GM23338 (cell line): Measurements from ENCODE around the gene GPC6. TPM values are rescaled to one million over a fixed set of nuclear protein-coding genes. Genes with fewer than 3 reads are reported as not detected.

Experiments
- ATAC-seq: fragments of 200-7000 bp; cut with Tn5 transposase; 3 replicates; pipeline ENCODE4 v1.9.1; 2020
- DNase-seq: peaks from one replicate; pipeline ENCODE4 v3.0.0-alpha.2; 2015; ENCODE audit warnings: low spot score
- H2AFZ ChIP-seq: fragments of 200-600 bp; sonication (generic); 2 replicates; pipeline ENCODE4 v1.8.0; 2016; ENCODE audit warnings: antibody characterized with exemption, mild to moderate bottlenecking, moderate library complexity
- H3F3A ChIP-seq: fragments of 200-600 bp; sonication (generic); replicated peaks from 2 replicates; pipeline ENCODE4 v1.8.0; 2017; ENCODE audit warnings: antibody characterized with exemption, mixed run types, low read depth
- H3K27ac ChIP-seq: fragments of 200-600 bp; sonication (generic); 2 replicates; pipeline ENCODE4 v1.6.1; 2016; ENCODE audit warnings: low read depth
- H3K27me3 ChIP-seq: fragments of 200-600 bp; sonication (generic); 2 replicates; pipeline ENCODE4 v1.8.0; 2016; ENCODE audit warnings: mild to moderate bottlenecking, mixed run types, moderate library complexity; ENCODE audit not compliant: insufficient read depth
- H3K36me3 ChIP-seq: fragments of 200-600 bp; sonication (generic); 2 replicates; pipeline ENCODE4 v1.8.0; 2016; ENCODE audit warnings: mild to moderate bottlenecking; ENCODE audit not compliant: insufficient read depth
- H3K4me1 ChIP-seq: fragments of 200-600 bp; sonication (generic); 2 replicates; pipeline ENCODE4 v1.8.0; 2016; ENCODE audit warnings: mild to moderate bottlenecking, moderate library complexity; ENCODE audit not compliant: insufficient read depth
- H3K4me2 ChIP-seq: fragments of 200-600 bp; sonication (generic); 2 replicates; pipeline ENCODE4 v1.7.1; 2017; ENCODE audit warnings: mixed run types
- H3K4me3 ChIP-seq: fragments of 200-600 bp; sonication (generic); 2 replicates; pipeline ENCODE4 v1.6.1; 2016; ENCODE audit warnings: mixed run types
- H3K79me2 ChIP-seq: fragments of 200-600 bp; sonication (generic); replicated peaks from 2 replicates; pipeline ENCODE4 v1.8.0; 2017; ENCODE audit warnings: mild to moderate bottlenecking; ENCODE audit not compliant: insufficient read depth
- H3K9me2 ChIP-seq: fragments of 200-600 bp; sonication (generic); 2 replicates; pipeline ENCODE4 v1.8.0; 2017; ENCODE audit not compliant: insufficient read depth
- H4K20me1 ChIP-seq: fragments of 200-600 bp; sonication (generic); replicated peaks from 2 replicates; pipeline ENCODE4 v1.8.0; 2017; ENCODE audit warnings: mild to moderate bottlenecking; ENCODE audit not compliant: insufficient read depth
- H3K27ac Mint-ChIP-seq: 2 replicates; pipeline ENCODE4 v1.8.0; 2020; ENCODE audit warnings: inconsistent platforms, mild to moderate bottlenecking, moderate library complexity, mixed read lengths
- H3K27me3 Mint-ChIP-seq: 3 replicates; pipeline ENCODE4 v1.8.0; 2022; ENCODE audit warnings: low read depth, mild to moderate bottlenecking, moderate library complexity, mixed read lengths, inconsistent platforms; ENCODE audit not compliant: insufficient read depth, poor library complexity
- H3K36me3 Mint-ChIP-seq: 3 replicates; pipeline ENCODE4 v1.8.0; 2021; ENCODE audit warnings: low read depth, mild to moderate bottlenecking, inconsistent platforms, moderate library complexity, mixed read lengths
- H3K4me1 Mint-ChIP-seq: 3 replicates; pipeline ENCODE4 v1.8.0; 2020; ENCODE audit warnings: mild to moderate bottlenecking, inconsistent platforms, mixed read lengths
- H3K4me3 Mint-ChIP-seq: 3 replicates; pipeline ENCODE4 v1.8.0; 2021; ENCODE audit warnings: moderate library complexity, mild to moderate bottlenecking, inconsistent platforms, mixed read lengths
- H3K9me3 Mint-ChIP-seq: 3 replicates; pipeline ENCODE4 v1.8.0; 2020; ENCODE audit warnings: moderate library complexity, mild to moderate bottlenecking, inconsistent platforms, mixed read lengths
- CREB1 ChIP-seq: fragments of 250-450 bp; sonication (Bioruptor Pico); IDR thresholded peaks from 2 replicates; pipeline ENCODE4 v1.5.0; 2020; ENCODE audit warnings: low read depth, mild to moderate bottlenecking, moderate library complexity
- ETS1 ChIP-seq: IDR thresholded peaks from 2 replicates; pipeline ENCODE4 v1.6.1; 2016; ENCODE audit warnings: antibody characterized with exemption
- JUNB ChIP-seq: IDR thresholded peaks from one replicate; pipeline ENCODE4 v1.6.1; 2016; ENCODE audit warnings: antibody characterized with exemption; ENCODE audit not compliant: unreplicated experiment
- NANOG ChIP-seq: IDR thresholded peaks from 2 replicates; pipeline ENCODE4 v1.6.1; 2016; ENCODE audit warnings: antibody characterized with exemption, borderline replicate concordance
- POLR2AphosphoS5 ChIP-seq: IDR thresholded peaks from 2 replicates; pipeline ENCODE4 v1.6.1; 2016; ENCODE audit warnings: antibody characterized with exemption, low read depth
- STAT1 ChIP-seq: IDR thresholded peaks from one replicate; pipeline ENCODE4 v1.6.1; 2016; ENCODE audit warnings: antibody characterized with exemption; ENCODE audit not compliant: unreplicated experiment
- ZNF114 ChIP-seq: fragments of 250-450 bp; sonication (Bioruptor Pico); IDR thresholded peaks from 2 replicates; pipeline ENCODE4 v1.5.0; 2020; ENCODE audit warnings: mild to moderate bottlenecking, moderate library complexity
- ZNF331 ChIP-seq: fragments of 250-450 bp; sonication (Bioruptor Pico); IDR thresholded peaks from 2 replicates; pipeline ENCODE4 v1.5.0; 2020; ENCODE audit warnings: low read depth, mild to moderate bottlenecking, moderate library complexity
- polyA plus RNA-seq: library from polyadenylated mRNA; unstranded; fragments of >200 nt; fragmentation: Nextera tagmentation; extraction: Ambion mirVana; gene quantifications from 2 replicates; pipeline ENCODE4 v1.2.1, GENCODE V29; 2016
- total RNA-seq: library from RNA; depleted of rRNA; stranded (reverse); fragments of >200 nt; shearing (Covaris generic); gene quantifications from 2 replicates; pipeline ENCODE4 v1.2.3, GENCODE V29; 2014
- TF ChIP-seq, protein P1 (sequence below), 2 experiments: fragments of 200-600 bp in 1 of 2; sonication (generic) in 1 of 2; conservative IDR thresholded peaks; 2 replicates each; pipeline versions ENCODE4 v1.5.1 to v1.6.1; 2016 to 2017; ENCODE audit warnings: antibody characterized with exemption in 2 of 2, low read depth in 2 of 2, mild to moderate bottlenecking in 2 of 2, moderate library complexity in 1 of 2
- TF ChIP-seq, protein P2 (sequence below): IDR thresholded peaks from one replicate; pipeline ENCODE4 v1.6.1; 2018; ENCODE audit warnings: antibody characterized with exemption; ENCODE audit not compliant: unreplicated experiment

The GPC6 gene
- total and polyA plus RNA-seq, 2 experiments from 2014 or later = 6.4 to 28.6 TPM

DNA sequence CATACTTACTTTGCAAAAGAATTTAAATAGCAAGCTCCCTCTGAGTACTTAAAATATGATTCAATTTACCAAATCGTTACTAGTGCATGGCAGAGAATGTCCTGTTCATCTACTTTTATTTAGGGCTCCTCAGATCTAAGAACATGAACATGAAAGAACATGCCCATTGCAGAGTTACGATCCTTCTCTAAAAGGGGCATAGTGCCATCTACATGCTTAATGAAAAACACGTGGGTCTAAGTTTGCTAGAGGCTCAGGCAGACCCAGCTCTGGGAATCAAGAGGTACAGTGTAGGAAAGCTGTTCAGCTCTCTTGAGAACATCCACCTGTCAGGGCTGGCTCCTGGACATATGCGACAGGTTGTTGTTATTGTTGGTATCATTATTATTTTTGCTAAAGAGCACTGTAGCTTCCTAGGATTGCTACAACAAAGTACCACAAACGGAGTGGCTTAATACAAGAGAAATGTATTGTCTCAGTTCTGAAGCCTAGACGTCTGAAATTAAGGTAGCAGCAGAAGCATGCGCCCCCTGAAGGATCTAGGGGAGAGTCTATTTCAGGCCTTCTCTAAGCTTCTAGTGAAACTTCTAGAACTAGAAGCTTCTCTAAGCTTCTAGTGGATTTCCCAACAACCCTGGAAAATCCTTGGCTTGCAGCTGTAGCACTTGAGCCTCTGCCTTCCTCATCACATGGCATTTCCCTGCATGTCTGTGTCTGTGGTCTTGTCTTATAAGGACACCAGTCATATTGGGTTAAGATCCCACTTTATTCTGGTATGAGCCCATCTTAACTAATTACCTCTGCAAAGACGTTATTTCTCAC is 1119.0 kb downstream of the GPC6 start:
- H3K4me1 ChIP-seq = peaks cover 11% of the 10 kb centered on the region
- no peaks in the 10 kb centered on the region for H3K79me2 ChIP-seq
- no peak overlapping the region for H3K27ac ChIP-seq
- Mint-ChIP-seq H3K36me3 (no peaks in the 10 kb centered on the region), H3K9me3 (no peaks in the 10 kb centered on the region; the same call in 1 of the 3 replicates), H3K27ac (no peak overlapping the region), H3K27me3 (peaks cover 10% of the 10 kb centered on the region), H3K4me3 (no peak overlapping the region), H3K4me1 (peaks cover 34% of the 10 kb centered on the region)
- H3K36me3 ChIP-seq = no peaks in the 10 kb centered on the region
- H2AFZ ChIP-seq = no peak overlapping the region
- peak overlapping the region; percentile 22; the same call in 1 of the 2 replicates for H3K4me2 ChIP-seq
- no peaks in the 10 kb centered on the region for H3K27me3 ChIP-seq
- no peaks in the 10 kb centered on the region for H4K20me1 ChIP-seq
- TF ChIP-seq, protein P1, sequence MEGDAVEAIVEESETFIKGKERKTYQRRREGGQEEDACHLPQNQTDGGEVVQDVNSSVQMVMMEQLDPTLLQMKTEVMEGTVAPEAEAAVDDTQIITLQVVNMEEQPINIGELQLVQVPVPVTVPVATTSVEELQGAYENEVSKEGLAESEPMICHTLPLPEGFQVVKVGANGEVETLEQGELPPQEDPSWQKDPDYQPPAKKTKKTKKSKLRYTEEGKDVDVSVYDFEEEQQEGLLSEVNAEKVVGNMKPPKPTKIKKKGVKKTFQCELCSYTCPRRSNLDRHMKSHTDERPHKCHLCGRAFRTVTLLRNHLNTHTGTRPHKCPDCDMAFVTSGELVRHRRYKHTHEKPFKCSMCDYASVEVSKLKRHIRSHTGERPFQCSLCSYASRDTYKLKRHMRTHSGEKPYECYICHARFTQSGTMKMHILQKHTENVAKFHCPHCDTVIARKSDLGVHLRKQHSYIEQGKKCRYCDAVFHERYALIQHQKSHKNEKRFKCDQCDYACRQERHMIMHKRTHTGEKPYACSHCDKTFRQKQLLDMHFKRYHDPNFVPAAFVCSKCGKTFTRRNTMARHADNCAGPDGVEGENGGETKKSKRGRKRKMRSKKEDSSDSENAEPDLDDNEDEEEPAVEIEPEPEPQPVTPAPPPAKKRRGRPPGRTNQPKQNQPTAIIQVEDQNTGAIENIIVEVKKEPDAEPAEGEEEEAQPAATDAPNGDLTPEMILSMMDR (conservative IDR thresholded peaks at IDR 0.05; ENCODE audit: low read depth in 2 of 2) = peak; percentile 30 to 46; a peak in 3 of 4 replicates
- no peak for TF ChIP-seq CREB1 (CRISPR knock-in tag)
- no peaks in the 10 kb centered on the region for H3F3A ChIP-seq
- DNase-seq = no peak
- no peak overlapping the region for H3K4me3 ChIP-seq
- peaks cover 5% of the 10 kb centered on the region for H3K9me2 ChIP-seq
- ATAC-seq = peak; percentile 22; the same call in 1 of the 3 replicates

DNA sequence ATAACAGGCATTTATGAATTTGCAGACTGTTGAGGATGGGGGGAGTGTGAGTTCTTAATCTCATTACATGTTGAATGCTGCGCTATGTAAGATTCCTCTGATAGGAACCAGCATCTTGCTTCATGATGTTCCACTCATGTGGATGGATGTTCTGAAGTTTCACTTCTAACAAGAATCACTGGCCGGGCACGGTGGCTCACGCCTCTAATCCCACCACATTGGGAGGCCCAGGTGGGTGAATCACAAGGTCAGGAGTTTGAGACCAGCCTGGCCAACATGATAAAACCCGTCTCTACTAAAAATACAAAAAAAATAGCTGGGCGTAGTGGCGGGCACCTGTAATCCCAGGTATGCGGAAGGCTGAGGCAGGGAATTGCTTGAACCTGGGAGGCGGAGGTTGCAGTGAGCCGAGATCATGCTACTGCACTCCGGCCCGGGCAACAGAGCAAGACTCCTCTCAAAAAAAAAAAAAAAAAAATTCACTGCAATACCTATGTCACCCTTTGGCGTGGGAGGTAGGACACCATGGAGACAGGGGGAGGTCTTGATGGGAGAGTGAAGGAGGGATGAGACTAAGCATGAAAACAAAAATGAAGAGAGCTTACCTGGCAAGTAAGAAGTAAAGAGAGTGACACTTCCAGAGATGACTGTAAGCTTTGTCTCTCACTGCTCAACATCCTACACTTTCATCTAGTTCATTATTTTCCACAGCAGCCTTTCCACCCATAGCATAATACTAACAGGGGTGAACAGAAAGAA is 1119.8 kb downstream of the GPC6 start:
- no peak for DNase-seq
- Histone ChIP-seq H3K4me1 (peaks cover 11% of the 10 kb centered on the region), H3K4me3 (no peak overlapping the region), H3K79me2 (no peaks in the 10 kb centered on the region), H3K27me3 (no peaks in the 10 kb centered on the region), H3F3A (no peaks in the 10 kb centered on the region), H2AFZ (no peak overlapping the region), H4K20me1 (no peaks in the 10 kb centered on the region), H3K36me3 (no peaks in the 10 kb centered on the region), H3K9me2 (peaks cover 5% of the 10 kb centered on the region), H3K4me2 (no peak overlapping the region), H3K27ac (no peak overlapping the region)
- no peak for ATAC-seq
- Mint-ChIP-seq H3K4me1 (peaks cover 34% of the 10 kb centered on the region), H3K9me3 (no peaks in the 10 kb centered on the region; the same call in 1 of the 3 replicates), H3K27ac (no peak overlapping the region), H3K27me3 (peaks cover 10% of the 10 kb centered on the region), H3K4me3 (no peak overlapping the region), H3K36me3 (no peaks in the 10 kb centered on the region)
- no peak for TF ChIP-seq JUNB
- TF ChIP-seq STAT1 = no peak
- no peak for TF ChIP-seq NANOG
- TF ChIP-seq ZNF331 (CRISPR knock-in tag) = no peak
- TF ChIP-seq, protein P2, sequence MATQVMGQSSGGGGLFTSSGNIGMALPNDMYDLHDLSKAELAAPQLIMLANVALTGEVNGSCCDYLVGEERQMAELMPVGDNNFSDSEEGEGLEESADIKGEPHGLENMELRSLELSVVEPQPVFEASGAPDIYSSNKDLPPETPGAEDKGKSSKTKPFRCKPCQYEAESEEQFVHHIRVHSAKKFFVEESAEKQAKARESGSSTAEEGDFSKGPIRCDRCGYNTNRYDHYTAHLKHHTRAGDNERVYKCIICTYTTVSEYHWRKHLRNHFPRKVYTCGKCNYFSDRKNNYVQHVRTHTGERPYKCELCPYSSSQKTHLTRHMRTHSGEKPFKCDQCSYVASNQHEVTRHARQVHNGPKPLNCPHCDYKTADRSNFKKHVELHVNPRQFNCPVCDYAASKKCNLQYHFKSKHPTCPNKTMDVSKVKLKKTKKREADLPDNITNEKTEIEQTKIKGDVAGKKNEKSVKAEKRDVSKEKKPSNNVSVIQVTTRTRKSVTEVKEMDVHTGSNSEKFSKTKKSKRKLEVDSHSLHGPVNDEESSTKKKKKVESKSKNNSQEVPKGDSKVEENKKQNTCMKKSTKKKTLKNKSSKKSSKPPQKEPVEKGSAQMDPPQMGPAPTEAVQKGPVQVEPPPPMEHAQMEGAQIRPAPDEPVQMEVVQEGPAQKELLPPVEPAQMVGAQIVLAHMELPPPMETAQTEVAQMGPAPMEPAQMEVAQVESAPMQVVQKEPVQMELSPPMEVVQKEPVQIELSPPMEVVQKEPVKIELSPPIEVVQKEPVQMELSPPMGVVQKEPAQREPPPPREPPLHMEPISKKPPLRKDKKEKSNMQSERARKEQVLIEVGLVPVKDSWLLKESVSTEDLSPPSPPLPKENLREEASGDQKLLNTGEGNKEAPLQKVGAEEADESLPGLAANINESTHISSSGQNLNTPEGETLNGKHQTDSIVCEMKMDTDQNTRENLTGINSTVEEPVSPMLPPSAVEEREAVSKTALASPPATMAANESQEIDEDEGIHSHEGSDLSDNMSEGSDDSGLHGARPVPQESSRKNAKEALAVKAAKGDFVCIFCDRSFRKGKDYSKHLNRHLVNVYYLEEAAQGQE = no peak
- TF ChIP-seq POLR2AphosphoS5 = no peak
- TF ChIP-seq ZNF114 = no peak
- TF ChIP-seq ETS1 = no peak
